Measurements from ENCODE around the gene CINP. TPM values are rescaled to one million over a fixed set of nuclear protein-coding genes. Genes with fewer than 3 reads are reported as not detected.

CINP gene
- total and polyA plus RNA-seq, 2 donors from 2014 or later: 32.1 to 49.3 TPM

DNA sequence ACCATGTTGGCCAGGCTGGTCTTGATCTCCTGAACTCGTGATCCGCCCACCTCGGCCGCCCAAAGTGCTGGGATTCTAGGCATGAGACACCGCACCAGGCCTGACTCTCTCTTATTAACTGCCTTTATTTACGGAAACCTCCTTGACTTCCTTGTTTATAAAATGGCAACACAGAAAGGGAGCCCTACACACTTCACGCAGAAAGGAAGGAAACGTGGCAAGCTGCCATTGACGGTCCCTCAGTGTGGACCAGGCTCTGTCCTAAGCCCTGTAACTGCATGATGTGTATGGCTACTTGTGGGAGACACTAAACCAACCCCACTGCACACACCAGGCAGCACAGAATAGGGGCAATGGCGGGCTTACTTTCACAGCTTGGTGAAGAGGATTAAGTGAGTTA lies 11.7 kb downstream of the CINP start:
- peak in 1 of 5 donors; percentile 4 for DNase-seq
- H3K4me1 ChIP-seq (ENCODE audit: control insufficient read depth in 2 of 3, insufficient read depth in 2 of 3, low read depth in 1 of 3, low read length in 3 of 3): no peaks in the 10 kb centered on the region
- H3K9ac ChIP-seq (ENCODE audit: low read length in 3 of 3): no peak overlapping the region
- H3K9me3 ChIP-seq (ENCODE audit: control insufficient read depth in 2 of 3, insufficient read depth in 1 of 3, low read length in 3 of 3): no peaks in the 10 kb centered on the region
- H3K36me3 ChIP-seq (ENCODE audit: control insufficient read depth in 2 of 3, insufficient read depth in 3 of 3, low read length in 3 of 3): peaks cover 4 to 32% (median 26%) of the 10 kb centered on the region in 3 donors
- TF ChIP-seq CTCF (IDR thresholded peaks at IDR 0.05; ENCODE audit: borderline replicate concordance, extremely low read depth, insufficient read depth): no peak
- no peaks in the 10 kb centered on the region for H3K27me3 ChIP-seq (ENCODE audit: control insufficient read depth, insufficient read depth, low read length)
- H3K4me3 ChIP-seq (ENCODE audit: low read length in 3 of 3): no peak overlapping the region
- no peak for FAIRE-seq
- peak overlapping the region in 1 of 2 donors; percentile 3 for H3K27ac ChIP-seq (ENCODE audit: low read depth in 2 of 2, low read length in 2 of 2)
- intact Hi-C loops (cut with DNase I): no loop called here

GRCh38 chr14:102348376-102348775 lies 14.3 kb downstream of the CINP start:
- no peaks in the 10 kb centered on the region for H3K27me3 ChIP-seq (ENCODE audit: control insufficient read depth, insufficient read depth, low read length)
- no peak overlapping the region for H3K9ac ChIP-seq (ENCODE audit: low read length in 3 of 3)
- H3K9me3 ChIP-seq (ENCODE audit: control insufficient read depth in 2 of 3, insufficient read depth in 1 of 3, low read length in 3 of 3): no peaks in the 10 kb centered on the region
- DNase-seq (no peak), FAIRE-seq (no peak)
- H3K4me1 ChIP-seq (ENCODE audit: control insufficient read depth in 2 of 3, insufficient read depth in 2 of 3, low read depth in 1 of 3, low read length in 3 of 3): no peaks in the 10 kb centered on the region
- H3K27ac ChIP-seq (ENCODE audit: low read depth in 2 of 2, low read length in 2 of 2): no peak overlapping the region
- peaks cover 2 to 32% (median 26%) of the 10 kb centered on the region in 3 donors for H3K36me3 ChIP-seq (ENCODE audit: control insufficient read depth in 2 of 3, insufficient read depth in 3 of 3, low read length in 3 of 3)
- intact Hi-C loops (cut with DNase I): no loop called here
- TF ChIP-seq CTCF (IDR thresholded peaks at IDR 0.05; ENCODE audit: borderline replicate concordance, extremely low read depth, insufficient read depth): no peak
- no peak overlapping the region for H3K4me3 ChIP-seq (ENCODE audit: low read length in 3 of 3)

- no peak for TF ChIP-seq CTCF (IDR thresholded peaks at IDR 0.05; ENCODE audit: borderline replicate concordance, extremely low read depth, insufficient read depth)
- Histone ChIP-seq H3K9ac (ENCODE audit: low read length in 3 of 3) (no peak overlapping the region), H3K27me3 (ENCODE audit: control insufficient read depth, insufficient read depth, low read length) (no peaks in the 10 kb centered on the region), H3K27ac (ENCODE audit: low read depth in 2 of 2, low read length in 2 of 2) (no peak overlapping the region), H3K4me1 (ENCODE audit: control insufficient read depth in 2 of 3, insufficient read depth in 2 of 3, low read depth in 1 of 3, low read length in 3 of 3) (no peaks in the 10 kb centered on the region), H3K36me3 (ENCODE audit: control insufficient read depth in 2 of 3, insufficient read depth in 3 of 3, low read length in 3 of 3) (peaks cover 0 to 29% (median 28%) of the 10 kb centered on the region in 3 donors), H3K9me3 (ENCODE audit: control insufficient read depth in 2 of 3, insufficient read depth in 1 of 3, low read length in 3 of 3) (no peaks in the 10 kb centered on the region), H3K4me3 (ENCODE audit: low read length in 3 of 3) (no peak overlapping the region)
- FAIRE-seq (no peak), DNase-seq (no peak)
- intact Hi-C loops (cut with DNase I): no loop called here
Measured at GRCh38 chr14:102346645-102347044, 16.0 kb downstream of the CINP start.

DNA sequence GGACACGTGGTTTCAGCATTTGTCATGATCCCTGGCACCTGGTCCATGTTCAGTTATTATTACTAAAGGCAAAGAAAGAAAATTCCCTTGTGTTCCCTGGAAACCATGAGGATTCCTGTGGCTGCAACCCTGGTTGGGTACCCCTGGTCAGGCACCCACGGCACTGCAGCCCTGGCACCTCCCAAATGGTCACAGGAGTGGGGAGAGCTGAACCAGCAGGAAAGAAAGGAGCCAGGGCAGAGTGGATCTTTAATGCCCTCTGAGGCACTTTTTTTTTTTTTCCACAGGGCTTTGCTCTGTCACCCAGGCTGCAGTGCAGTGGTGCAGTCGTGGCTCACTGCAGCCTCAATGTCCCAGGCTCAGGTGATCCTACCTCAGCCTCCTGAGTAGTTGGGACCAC lies 17.5 kb downstream of the CINP start:
- Histone ChIP-seq H3K36me3 (ENCODE audit: control insufficient read depth in 2 of 3, insufficient read depth in 3 of 3, low read length in 3 of 3) (peaks cover 0 to 29% (median 28%) of the 10 kb centered on the region in 3 donors), H3K4me1 (ENCODE audit: control insufficient read depth in 2 of 3, insufficient read depth in 2 of 3, low read depth in 1 of 3, low read length in 3 of 3) (no peaks in the 10 kb centered on the region), H3K27me3 (ENCODE audit: control insufficient read depth, insufficient read depth, low read length) (no peaks in the 10 kb centered on the region), H3K4me3 (ENCODE audit: low read length in 3 of 3) (no peak overlapping the region), H3K9me3 (ENCODE audit: control insufficient read depth in 2 of 3, insufficient read depth in 1 of 3, low read length in 3 of 3) (no peaks in the 10 kb centered on the region), H3K27ac (ENCODE audit: low read depth in 2 of 2, low read length in 2 of 2) (no peak overlapping the region), H3K9ac (ENCODE audit: low read length in 3 of 3) (no peak overlapping the region)
- intact Hi-C loops (cut with DNase I): no loop called here
- FAIRE-seq: no peak
- no peak for DNase-seq
- no peak for TF ChIP-seq CTCF (IDR thresholded peaks at IDR 0.05; ENCODE audit: borderline replicate concordance, extremely low read depth, insufficient read depth)
